Gastrocnemius medialis (tissue), 4 donors: ENCODE results near the gene PROSER2.
A peak's percentile ranks its signal among the peaks of the same experiment; 100 is the strongest.

Experiments
- CTCF ChIP-seq, 5 experiments: fragments of 450-650 bp in 3 of 5; fragments of 200-600 bp in 2 of 5; sonication (generic) in 2 of 5; IDR thresholded peaks in 4 of 5; conservative IDR thresholded peaks in 1 of 5; 1 replicate in 4 of 5; 2 replicates in 1 of 5; pipeline ENCODE4 v1.5.1; 2016 to 2019; ENCODE audit warnings: antibody characterized with exemption in 5 of 5, mild to moderate bottlenecking in 3 of 5, moderate library complexity in 3 of 5
- POLR2A ChIP-seq, 2 donors: fragments of 450-650 bp; IDR thresholded peaks; one replicate each; pipeline ENCODE4 v1.6.1; 2017; ENCODE audit warnings: antibody characterized with exemption in 2 of 2, mild to moderate bottlenecking in 2 of 2, moderate library complexity in 2 of 2

- no peak for TF ChIP-seq CTCF (IDR thresholded peaks at IDR 0.05 in 4 of 5, conservative IDR thresholded peaks at IDR 0.05 in 1 of 5)
- peak in 1 of 2 donors; percentile 48 for TF ChIP-seq POLR2A (IDR thresholded peaks at IDR 0.05)
Measured at GRCh38 chr10:11823122-11823988, at the start of gene PROSER2.
